GM19025 (cell line): ENCODE measurements around the gene ANKRD44.

Source experiments
- ATAC-seq: cut with Tn5 transposase; IDR thresholded peaks from one replicate; pipeline ENCODE4 v1.9.1; 2021; ENCODE audit warnings: mild to moderate bottlenecking, low read depth, moderate library complexity; ENCODE audit not compliant: unreplicated experiment

Gene ANKRD44

DNA sequence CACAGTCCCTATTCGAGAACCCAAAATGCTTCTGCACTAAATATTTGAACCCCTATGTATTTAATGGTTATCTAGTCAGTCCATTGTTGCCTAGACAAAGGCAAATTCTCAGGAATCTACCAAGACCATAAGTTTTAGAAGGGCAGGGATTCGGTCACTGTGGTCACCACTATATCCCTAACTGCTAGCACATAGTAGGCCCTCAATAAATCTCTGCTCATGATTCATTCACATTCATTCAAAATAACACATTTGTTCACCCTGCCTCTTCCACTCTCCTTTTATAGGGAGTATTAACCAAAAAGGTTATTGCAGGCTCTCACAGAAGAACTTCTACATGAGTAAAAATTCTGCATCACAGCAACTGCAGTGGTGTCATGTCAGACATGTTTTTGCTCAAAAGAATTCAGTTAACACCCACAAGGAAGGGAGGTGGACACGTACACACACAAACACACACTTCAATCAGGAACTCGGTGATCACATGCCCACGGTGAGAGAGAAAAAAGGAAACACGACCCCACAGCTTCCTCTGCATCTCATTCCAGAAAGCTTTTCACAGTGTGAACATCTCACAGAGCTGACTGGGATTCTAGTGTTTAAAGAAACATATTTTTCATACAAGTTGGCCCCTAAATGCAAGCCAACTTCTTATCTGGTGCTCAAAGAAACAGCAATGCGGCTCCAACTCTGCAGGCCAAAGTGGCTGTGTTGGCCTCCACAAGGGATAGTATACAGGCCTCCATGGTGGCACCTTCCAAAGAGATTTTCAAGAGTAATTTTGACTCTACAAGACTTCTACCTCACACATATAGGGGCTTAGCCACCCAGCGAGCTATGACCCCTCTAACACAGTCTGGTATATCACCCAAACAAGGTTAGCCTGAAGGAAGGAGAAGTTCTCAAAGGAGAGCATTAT, 98.0 kb downstream of the ANKRD44 start:
- ATAC-seq, result no peak

DNA sequence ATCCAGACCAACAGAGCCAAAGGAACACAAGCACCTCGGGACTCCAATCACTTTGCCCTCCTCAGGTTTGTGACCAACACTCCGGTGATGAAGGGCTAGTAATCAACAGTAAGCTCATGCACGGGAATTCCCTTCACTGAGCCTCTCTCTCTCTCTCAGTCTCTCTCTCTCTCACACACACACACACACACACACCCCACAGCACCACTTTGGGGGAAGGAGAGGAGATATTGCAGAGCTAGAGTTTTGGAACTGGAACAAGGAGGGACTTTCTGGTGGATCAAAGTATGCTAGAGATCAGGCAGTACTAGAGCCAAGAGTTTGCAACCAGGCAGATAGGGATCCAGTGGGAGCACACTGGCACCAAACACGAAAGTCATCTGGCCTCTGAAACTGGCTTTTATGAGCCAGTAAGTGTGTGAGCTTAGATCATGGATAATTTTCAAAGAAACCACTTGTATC, 98.7 kb downstream of the ANKRD44 start:
- ATAC-seq, result no peak

DNA sequence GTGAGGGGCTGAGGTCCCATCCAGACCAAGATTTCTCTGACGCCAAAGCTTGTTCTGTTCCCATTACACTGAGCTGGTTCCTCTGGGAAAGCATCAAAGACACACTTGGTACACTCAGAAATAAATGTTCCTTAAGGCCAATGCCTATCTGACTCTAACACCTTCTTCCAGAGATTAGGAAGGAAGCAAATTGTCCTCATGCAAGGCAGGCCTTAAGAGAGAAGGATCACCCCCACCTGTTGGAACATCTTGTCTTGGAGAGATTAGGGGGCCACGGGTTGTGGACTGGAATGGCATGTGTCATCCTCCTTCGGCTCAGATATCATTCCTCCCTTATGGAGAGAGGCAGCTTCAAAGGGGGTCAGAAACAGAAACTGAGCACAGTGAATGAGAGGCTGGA, 100.2 kb downstream of the ANKRD44 start:
- no peak for ATAC-seq

DNA sequence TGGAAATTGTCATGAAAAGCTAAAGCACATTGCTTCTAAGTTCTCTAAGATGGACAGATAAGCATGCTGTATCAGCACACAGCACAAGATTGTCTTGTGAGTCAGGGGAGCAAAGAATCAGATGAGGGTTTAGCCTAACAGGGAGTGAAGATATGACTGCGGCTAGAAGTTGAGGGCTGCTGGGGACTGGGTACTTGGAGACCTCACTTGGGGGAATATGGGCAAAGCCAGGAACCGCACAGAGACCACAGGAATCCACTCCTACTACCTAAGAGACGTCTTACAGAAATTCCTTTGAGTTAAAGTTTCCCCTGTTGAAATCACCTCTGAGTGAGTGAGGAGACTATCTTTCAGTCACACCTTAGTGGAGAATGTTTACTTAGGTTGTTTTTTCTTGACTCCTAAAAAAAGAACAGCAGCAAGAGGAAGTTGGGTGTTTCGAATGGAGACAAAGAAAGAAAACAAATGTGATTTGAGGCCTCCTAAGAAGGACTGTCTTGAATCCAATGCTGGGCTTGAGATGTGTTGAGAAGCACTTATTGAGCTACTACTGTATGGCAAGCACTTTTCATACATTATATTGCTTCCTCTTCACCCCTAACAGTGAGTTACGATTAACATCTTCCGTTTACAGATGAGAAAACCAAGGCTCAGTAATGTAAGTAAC, 100.7 kb downstream of the ANKRD44 start:
- ATAC-seq, result peak; percentile 27

DNA sequence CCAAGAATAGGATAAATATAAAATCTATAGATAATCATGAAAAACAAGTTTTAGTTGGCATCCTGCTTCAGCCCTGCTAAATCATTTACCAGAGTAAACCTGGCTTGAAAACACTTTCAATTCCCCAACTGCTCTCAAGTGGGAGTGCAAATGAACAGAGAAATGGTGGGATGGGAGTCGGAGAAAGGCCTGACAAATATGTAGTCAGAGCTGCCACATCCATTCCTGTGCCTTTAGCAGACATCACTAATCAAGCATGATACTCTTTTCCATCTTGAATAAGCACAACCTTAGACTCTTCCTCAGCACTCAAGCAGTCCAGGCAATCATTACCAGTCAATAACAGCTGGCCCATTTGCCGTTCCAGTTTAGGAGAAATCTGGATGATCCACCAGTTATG, 101.3 kb downstream of the ANKRD44 start:
- no peak for ATAC-seq

DNA sequence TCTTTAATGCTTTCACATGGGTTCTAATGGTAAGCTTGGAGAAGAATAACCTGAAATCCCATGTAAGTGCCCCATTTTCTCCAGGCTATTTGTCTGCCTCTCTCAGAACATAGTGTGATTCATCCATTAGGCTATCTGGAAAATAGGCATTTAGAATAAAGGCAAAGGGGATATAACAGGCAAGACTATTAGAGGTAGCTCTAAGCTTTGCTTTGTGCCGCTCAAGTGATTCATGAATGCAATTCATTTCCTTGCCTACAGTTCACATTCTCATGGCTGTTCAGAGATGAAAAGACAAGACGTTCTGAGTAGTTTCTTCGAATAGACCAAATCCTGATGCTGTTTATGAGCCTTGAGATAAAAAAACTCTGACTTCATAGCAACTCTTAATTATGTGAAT, 101.7 kb downstream of the ANKRD44 start:
- no peak for ATAC-seq

DNA sequence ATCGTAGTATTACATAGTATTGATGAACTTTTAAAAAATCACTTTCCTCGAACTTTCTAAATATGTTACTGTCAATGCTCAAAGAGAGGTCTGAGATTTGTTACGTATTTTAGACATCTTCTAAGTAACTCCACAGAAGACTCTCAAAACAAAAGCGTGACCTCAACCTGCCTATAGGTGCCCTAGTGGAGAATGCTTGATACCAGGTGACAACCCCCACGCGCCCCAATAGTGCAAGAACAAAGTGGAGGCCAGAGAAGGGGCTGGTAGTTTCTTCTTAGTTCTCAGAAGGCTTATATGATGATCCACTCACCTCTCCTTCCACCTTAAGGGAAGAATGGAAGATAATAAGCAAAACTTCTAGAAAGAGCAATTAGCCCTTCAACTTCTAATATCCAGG, 102.6 kb downstream of the ANKRD44 start:
- ATAC-seq, result no peak

DNA sequence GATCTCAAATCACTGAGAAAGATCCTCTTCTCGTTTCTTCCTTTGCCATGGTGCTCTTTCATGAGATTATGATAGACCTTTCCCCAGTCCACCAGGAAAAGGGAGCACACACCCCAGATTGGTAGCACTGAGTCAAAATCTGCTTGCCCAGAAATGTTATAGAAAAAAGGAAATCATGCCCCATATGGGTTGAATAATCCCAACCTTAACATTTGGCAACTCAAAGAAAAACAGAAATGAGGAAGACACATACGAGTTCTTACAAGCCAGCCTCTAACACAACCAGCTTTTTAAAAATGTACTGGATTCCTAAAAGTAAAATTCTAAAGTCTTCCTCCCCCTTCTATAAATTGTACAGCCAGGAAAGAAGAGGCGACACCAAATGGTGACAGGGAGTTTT, 103.0 kb downstream of the ANKRD44 start:
- ATAC-seq, result no peak

DNA sequence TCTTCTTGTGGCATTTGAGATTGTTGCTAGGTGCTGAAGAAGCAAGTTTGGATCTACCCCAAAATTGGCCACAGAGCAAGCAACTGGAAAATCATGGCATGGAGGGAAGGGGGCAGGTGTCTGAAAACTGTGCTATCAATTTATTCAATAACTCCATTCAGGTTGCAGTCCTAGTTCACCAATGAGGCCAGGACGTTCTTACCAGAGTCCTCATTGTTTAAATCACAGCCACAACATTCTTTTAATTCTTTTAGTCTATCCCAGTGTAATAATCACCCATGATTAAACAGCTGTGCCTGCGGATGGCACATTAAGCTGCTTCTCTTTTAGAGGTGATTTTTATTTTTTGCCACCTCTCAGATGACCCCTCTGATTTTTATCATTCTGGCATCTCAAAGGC, 103.5 kb downstream of the ANKRD44 start:
- no peak for ATAC-seq

DNA sequence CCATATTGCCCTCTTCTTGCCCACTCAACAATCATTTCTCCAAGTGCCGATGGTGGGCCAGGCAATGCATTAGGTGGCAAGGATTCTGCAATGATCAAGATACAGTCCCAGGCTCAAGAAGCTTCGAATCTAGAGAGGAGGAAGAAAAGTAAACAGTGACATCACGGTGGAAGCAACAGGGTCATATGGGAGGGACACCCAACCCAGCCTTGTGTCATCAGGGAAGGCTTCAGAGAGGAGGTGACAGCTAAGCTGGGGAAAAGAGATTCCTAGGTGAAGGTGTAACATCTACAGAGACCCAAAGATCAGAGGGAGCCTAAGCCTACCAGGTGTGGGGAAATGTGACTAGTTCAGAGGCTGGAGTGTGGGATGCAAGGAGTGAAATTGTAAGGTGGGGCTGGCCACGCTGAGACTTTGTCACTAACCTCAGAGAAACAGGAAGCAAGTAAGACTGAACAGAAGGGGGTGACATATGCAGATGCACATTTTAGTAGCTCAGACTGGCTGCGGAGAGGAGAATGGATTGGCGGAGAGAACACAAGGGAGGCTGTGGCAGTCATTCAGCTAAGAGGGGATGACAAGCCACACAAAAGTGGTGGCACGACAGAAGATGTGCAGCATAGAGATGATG, 104.9 kb downstream of the ANKRD44 start:
- peak; percentile 65 for ATAC-seq

DNA sequence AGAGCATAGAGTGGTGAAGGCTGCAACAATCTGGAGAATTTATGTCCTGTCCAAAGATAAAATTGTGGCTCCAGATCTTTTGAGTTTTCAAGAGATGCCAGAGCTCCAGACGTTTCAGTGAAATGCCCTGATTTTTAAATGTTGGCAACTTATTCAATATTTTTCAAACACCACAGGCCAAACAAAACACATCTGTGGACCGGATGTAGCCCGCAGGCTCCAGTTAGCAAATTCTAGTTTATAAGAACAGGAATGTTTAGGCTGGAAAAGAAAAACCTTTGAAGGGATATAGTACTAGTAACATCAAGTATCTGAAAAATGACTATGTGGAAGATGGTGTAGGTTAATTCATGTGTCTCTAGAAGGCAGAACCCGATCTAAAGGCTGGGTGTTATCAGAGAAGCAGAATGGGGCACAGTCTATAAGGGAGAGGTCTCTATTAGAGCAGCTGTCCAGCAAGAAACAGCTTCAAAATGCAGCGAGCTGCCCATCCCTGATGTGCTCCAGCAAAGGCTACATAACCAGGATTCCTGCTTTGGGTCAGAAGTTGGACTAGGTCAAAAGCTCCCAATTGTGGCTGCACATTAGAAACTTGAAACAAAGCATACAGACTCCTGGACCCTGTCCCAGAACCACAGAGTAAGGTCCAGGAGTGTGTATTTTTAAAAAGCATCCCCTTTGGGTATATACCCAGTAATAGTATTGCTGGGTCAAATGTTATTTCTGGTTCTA, 105.9 kb downstream of the ANKRD44 start:
- no peak for ATAC-seq

DNA sequence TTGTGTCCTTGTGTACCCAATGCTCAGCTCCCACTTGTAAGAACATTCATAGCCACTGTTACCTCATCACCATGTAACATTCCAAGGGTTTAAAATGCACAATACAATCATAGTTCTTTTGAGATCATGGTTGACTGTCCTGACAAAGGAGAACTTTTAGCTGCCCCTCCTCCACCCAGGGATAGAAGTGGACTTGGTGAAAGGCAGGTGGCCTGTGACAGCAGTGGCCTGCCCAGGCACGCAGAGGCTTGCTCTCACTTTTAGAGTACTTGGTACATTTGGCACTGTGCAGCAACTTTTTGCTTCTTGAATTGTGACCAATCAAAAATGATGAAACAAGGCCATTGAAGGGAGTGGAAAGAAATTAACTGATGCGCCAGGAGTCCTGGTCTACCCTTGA, 108.7 kb downstream of the ANKRD44 start:
- ATAC-seq, result no peak

DNA sequence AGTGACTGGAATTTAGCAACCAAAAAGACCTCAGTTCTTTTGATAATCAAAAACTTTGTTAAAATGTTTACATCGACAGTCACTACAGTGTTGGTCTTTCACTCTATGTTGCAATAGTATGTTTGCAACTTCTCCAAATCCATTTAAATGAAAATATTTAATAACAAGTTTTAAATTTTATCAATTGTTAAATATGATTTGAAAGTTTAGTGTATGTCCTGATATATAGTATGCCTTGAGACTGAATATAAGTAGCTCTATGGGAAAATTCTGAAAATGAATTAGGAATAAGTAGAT, 109.9 kb downstream of the ANKRD44 start:
- no peak for ATAC-seq

DNA sequence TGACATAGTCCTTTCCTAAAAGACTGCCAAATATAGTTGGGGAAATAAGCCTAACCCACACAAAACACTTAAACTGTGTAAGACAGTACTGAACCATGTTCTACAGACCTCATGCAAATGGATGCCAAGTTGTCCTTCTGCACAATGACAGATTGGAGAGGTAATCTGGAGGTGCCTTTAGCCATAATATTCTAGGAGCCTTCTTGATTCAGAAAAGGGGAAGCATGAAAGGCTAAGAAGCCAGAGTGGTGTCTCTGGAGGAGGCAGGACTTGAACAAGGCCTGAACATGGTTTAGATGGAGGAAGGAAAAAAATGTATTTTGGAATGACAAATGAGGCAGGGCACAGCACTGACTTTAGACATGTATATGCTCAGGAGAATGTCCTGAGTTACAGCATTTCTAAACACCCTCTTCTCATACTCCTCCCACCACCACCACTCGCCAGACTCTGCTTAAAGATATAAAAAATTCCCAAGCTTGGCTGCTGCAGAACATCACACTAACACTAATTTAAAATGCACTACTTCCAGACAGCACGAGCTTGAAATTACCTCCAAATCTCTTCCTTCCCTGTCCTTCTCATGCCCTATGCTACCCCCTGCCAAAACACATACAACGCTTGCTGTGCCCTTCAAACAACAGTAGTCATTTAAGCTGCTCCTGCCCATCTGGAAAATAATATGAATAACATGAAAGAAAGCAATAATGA, 110.4 kb downstream of the ANKRD44 start:
- no peak for ATAC-seq

DNA sequence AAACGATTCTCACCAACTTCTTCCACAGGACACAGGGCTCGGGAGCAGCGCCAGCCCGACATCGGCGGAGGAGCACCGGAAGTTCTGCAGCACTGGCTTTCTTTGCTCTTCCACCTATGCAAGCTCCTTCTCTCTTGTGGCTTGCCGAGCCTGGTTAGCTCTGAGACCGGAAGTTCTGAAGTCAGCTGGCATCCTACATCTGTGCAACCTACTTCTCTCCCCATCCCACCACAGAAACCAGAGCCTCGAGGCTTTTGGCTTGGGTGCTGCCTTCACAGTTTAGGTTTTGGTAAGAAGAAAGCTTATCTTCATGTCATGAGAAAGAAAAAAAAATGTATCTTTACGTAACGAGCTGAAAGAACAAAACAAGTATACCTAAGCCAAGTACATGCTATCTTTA, 111.7 kb downstream of the ANKRD44 start:
- ATAC-seq, result peak; percentile 97

DNA sequence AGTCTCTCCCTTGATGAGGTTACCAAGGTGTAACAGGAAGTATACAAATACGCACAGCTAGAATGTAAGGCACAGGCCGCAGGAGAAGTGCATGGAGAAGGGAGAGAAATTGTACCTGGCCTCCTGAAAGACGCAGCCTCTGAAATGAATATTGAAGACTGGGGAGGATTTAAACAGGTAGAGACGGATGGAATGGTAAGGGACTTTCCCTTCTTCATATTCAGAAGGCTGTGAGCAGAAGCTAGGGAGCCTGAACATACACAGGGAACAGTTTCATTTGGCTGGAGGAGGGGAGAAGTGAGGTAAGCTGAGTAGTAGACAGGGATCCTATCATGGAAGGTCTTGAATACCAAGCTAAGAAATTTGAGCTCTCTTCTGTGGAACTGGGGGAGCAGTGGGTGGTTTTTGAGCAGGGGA, 112.7 kb downstream of the ANKRD44 start:
- no peak for ATAC-seq

DNA sequence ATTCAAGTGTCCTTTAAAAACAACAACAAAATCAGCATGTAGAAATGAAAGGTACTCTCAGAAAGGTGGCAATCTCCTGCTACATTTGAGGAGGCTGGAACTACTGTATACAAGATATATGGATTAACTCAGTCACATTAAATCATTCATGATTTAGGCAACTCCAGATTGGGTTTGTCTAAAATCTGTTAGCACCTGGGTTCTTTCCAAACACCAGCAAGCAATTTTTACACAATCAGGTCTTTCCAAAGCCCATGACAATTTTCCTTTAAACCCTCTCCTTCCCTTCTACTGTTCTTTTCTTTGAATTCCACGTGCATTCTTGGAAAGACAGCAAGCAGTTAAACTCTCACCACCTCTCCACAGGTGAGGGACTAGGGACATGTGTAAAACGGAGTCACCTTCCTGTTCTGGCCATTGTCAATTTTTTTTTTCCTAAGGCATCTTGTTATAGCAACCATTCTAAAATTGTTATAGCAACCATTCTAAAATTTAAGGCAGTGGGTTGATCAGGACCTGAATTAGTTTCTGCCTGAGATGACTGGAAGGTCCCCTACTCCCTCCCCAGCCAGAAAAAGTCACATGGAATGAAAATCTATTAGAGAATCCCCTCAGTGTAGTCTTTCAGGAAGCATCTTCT, 113.9 kb downstream of the ANKRD44 start:
- ATAC-seq, result no peak

DNA sequence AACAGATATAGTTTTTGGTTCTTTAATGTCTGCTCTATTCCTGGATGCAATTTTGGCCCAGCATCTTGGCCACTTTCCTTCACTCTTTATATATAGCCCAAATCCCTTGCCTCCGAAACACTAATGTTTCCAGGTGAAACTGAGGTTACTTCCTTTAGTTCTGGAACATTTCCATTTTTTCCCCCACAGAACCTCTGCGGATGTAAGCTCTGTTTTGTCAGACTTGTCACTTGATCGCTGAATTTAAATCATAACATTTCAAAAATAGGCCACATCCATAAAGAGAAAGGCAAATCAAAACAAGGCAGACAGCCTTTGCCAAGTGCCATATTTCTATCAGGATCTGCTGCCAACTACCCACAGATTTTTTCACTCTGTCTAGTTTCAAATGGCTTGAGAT, 115.1 kb downstream of the ANKRD44 start:
- no peak for ATAC-seq

DNA sequence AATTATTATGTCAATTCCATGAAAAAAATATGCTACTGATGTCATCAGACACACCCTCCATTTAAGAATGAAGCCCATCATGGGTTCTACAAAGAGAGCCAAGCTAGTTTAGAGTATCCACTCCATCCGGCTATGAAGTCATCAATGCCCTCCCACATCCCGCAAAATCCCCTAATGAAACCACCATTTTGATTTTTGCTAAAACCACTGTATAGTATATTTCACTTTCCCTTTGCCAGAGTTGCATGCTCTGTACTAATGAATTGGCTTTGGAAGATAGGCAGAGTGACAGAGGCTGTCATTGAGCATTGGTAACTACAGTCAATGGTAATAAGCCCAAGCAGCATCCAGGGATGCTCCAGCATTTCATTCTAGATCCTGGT, 118.6 kb downstream of the ANKRD44 start:
- ATAC-seq, result peak; percentile 74
